SU-DHL-6 (cell line): ENCODE results near the gene BRD8.

ENCODE experiments used
- H2AFZ ChIP-seq: fragments of 200-600 bp; sonication (generic); 2 replicates; pipeline ENCODE4 v1.6.1; 2014; ENCODE audit warnings: low read depth, mild to moderate bottlenecking, moderate library complexity, mixed read lengths, antibody characterized with exemption, low read length; ENCODE audit not compliant: severe bottlenecking
- H3F3A ChIP-seq: fragments of 200-600 bp; shearing (Covaris generic); 2 replicates; pipeline ENCODE4 v1.6.0; 2016; ENCODE audit warnings: antibody characterized with exemption, mild to moderate bottlenecking; ENCODE audit not compliant: insufficient read depth
- H3K27ac ChIP-seq: fragments of 200-600 bp; sonication (generic); 2 replicates; pipeline ENCODE4 v1.5.1; 2016; ENCODE audit warnings: low read depth, mild to moderate bottlenecking, low read length, moderate library complexity, mixed read lengths
- H3K27me3 ChIP-seq: fragments of 200-600 bp; sonication (generic), shearing (Covaris generic); 2 replicates; pipeline ENCODE4 v1.6.0; 2014; ENCODE audit warnings: mild to moderate bottlenecking, low read length
- H3K36me3 ChIP-seq: fragments of 200-600 bp; sonication (generic); 2 replicates; pipeline ENCODE4 v1.6.1; 2014; ENCODE audit warnings: mild to moderate bottlenecking, low read length, mixed read lengths
- H3K4me2 ChIP-seq: fragments of 300-600, 200-600 bp; shearing (Covaris generic), sonication (generic); 2 replicates; pipeline ENCODE4 v1.6.0; 2014; ENCODE audit warnings: low read length, low read depth, mild to moderate bottlenecking; ENCODE audit not compliant: poor library complexity, severe bottlenecking
- H3K4me3 ChIP-seq: fragments of 200-600 bp; sonication (generic); 2 replicates; pipeline ENCODE4 v1.5.1; 2014; ENCODE audit warnings: antibody characterized with exemption, low read length, mild to moderate bottlenecking, mixed read lengths; ENCODE audit not compliant: insufficient read depth, poor library complexity, severe bottlenecking
- H3K79me2 ChIP-seq: fragments of 200-600 bp; sonication (generic); 2 replicates; pipeline ENCODE4 v1.6.1; 2014; ENCODE audit warnings: mild to moderate bottlenecking, low read length, moderate library complexity; ENCODE audit not compliant: insufficient read depth
- H3K9ac ChIP-seq: fragments of 200-600 bp; sonication (generic); 2 replicates; pipeline ENCODE4 v1.7.0; 2014; ENCODE audit warnings: mild to moderate bottlenecking, low read length
- H3K9me2 ChIP-seq: fragments of 200-600 bp; sonication (generic); replicated peaks from 2 replicates; pipeline ENCODE4 v1.6.1; 2014; ENCODE audit warnings: low read length; ENCODE audit not compliant: insufficient read depth
- H3K9me3 ChIP-seq: fragments of 200-600 bp; sonication (generic); 2 replicates; pipeline ENCODE4 v1.6.1; 2014; ENCODE audit warnings: low read length, mixed read lengths; ENCODE audit not compliant: insufficient read depth
- H4K20me1 ChIP-seq: fragments of 200-600 bp; sonication (generic); 2 replicates; pipeline ENCODE4 v1.6.1; 2014; ENCODE audit warnings: low read depth, mild to moderate bottlenecking, antibody characterized with exemption, low read length, moderate library complexity, mixed read lengths
- CTCF ChIP-seq: fragments of 200-600 bp; sonication (generic); IDR thresholded peaks from one replicate; pipeline ENCODE4 v1.5.1; 2017; ENCODE audit warnings: antibody characterized with exemption, mild to moderate bottlenecking, low read length, moderate library complexity; ENCODE audit not compliant: insufficient read depth, poor library complexity, severe bottlenecking
- EZH2phosphoT487 ChIP-seq: fragments of 200-600 bp; sonication (generic), shearing (Covaris generic); conservative IDR thresholded peaks from 2 replicates; pipeline ENCODE4 v1.6.1; 2018; ENCODE audit warnings: mild to moderate bottlenecking, antibody characterized with exemption, low read length, moderate library complexity, mixed read lengths

BRD8 gene

GRCh38 chr5:138095100-138095907 lies 83.1 kb downstream of the BRD8 start:
- H2AFZ ChIP-seq, result no peak overlapping the region
- H3K4me3 ChIP-seq, result no peak overlapping the region
- H3K36me3 ChIP-seq, result no peaks in the 10 kb centered on the region
- no peak overlapping the region for H3K9ac ChIP-seq
- no peaks in the 10 kb centered on the region for H4K20me1 ChIP-seq
- no peaks in the 10 kb centered on the region for H3K27me3 ChIP-seq
- no peaks in the 10 kb centered on the region for H3F3A ChIP-seq
- no peaks in the 10 kb centered on the region for H3K9me2 ChIP-seq
- TF ChIP-seq EZH2phosphoT487 (no peak), CTCF (no peak)
- H3K79me2 ChIP-seq, result no peaks in the 10 kb centered on the region
- H3K27ac ChIP-seq, result no peak overlapping the region
- H3K4me2 ChIP-seq, result no peak overlapping the region
- H3K9me3 ChIP-seq, result no peaks in the 10 kb centered on the region

GRCh38 chr5:138093036-138093435 lies 85.4 kb downstream of the BRD8 start:
- Histone ChIP-seq H3K4me2 (no peak overlapping the region), H3K36me3 (no peaks in the 10 kb centered on the region), H3K27ac (no peak overlapping the region), H3K4me3 (no peak overlapping the region), H3K9me2 (no peaks in the 10 kb centered on the region), H3F3A (no peaks in the 10 kb centered on the region), H3K27me3 (no peaks in the 10 kb centered on the region), H4K20me1 (no peaks in the 10 kb centered on the region), H2AFZ (no peak overlapping the region), H3K9ac (no peak overlapping the region), H3K9me3 (no peaks in the 10 kb centered on the region), H3K79me2 (no peaks in the 10 kb centered on the region)
- TF ChIP-seq CTCF (no peak), EZH2phosphoT487 (no peak)

- Histone ChIP-seq H3F3A (no peaks in the 10 kb centered on the region), H2AFZ (no peak overlapping the region), H3K27me3 (no peaks in the 10 kb centered on the region), H3K4me3 (no peak overlapping the region), H3K79me2 (no peaks in the 10 kb centered on the region), H3K9ac (no peak overlapping the region), H4K20me1 (no peaks in the 10 kb centered on the region), H3K9me2 (no peaks in the 10 kb centered on the region), H3K36me3 (no peaks in the 10 kb centered on the region), H3K4me2 (no peak overlapping the region), H3K9me3 (no peaks in the 10 kb centered on the region), H3K27ac (no peak overlapping the region)
- no peak for TF ChIP-seq EZH2phosphoT487
- TF ChIP-seq CTCF, result no peak
Observed at GRCh38 chr5:138092301-138092700, 86.1 kb downstream of the BRD8 start.
